SK-N-SH (cell line): ENCODE results near the gene ACP6. TPM values are rescaled to one million over a fixed set of nuclear protein-coding genes. Genes with fewer than 3 reads are reported as not detected.

Experiments
- CTCF ChIA-PET: fragments of 300-600, 350-600 bp; formaldehyde crosslinking; extraction: SDS; loops from one replicate; lab custom pipeline; 2021; lab: Yijun Ruan, JAX
- POLR2A ChIA-PET: fragments of 350-600 bp; sonication (Branson Sonifier 250); formaldehyde crosslinking; extraction: SDS; loops from one replicate; lab custom pipeline; 2020; ENCODE audit warnings: antibody characterized with exemption, inconsistent platforms; lab: Yijun Ruan, JAX
- DNase-seq: peaks from one replicate; pipeline ENCODE4 v3.0.0; 2012
- H2AFZ ChIP-seq: fragments of 200-600 bp; sonication (generic); 2 replicates; pipeline ENCODE4 v1.8.1; 2016; ENCODE audit warnings: antibody characterized with exemption, mild to moderate bottlenecking, low read depth
- H3F3A ChIP-seq: fragments of 200-600 bp; sonication (generic); replicated peaks from 2 replicates; pipeline ENCODE3; 2016; ENCODE audit warnings: antibody characterized with exemption, mild to moderate bottlenecking; ENCODE audit not compliant: insufficient read depth
- H3K27ac ChIP-seq, 2 experiments: fragments of 200-500 bp in 1 of 2; fragments of 200-600 bp in 1 of 2; sonication (Bioruptor generic) in 1 of 2; sonication (generic), shearing (Covaris generic) in 1 of 2; 2 replicates each; pipeline versions ENCODE4 v1.5.1 to v1.6.1; 2014 to 2016; ENCODE audit warnings: low read depth in 2 of 2, inconsistent platforms in 1 of 2, low read length in 1 of 2, mild to moderate bottlenecking in 1 of 2, mixed read lengths in 1 of 2
- H3K27me3 ChIP-seq: fragments of 200-600 bp; sonication (generic), shearing (Covaris generic); 2 replicates; pipeline ENCODE4 v1.6.1; 2016; ENCODE audit warnings: mixed run types; ENCODE audit not compliant: insufficient read depth
- H3K36me3 ChIP-seq, 2 experiments: fragments of 200-500 bp in 1 of 2; fragments of 200-600 bp in 1 of 2; sonication (Bioruptor generic) in 1 of 2; sonication (generic) in 1 of 2; replicated peaks in 1 of 2; 2 replicates each; pipeline versions ENCODE3 to v1.5.1; 2014 to 2016; ENCODE audit warnings: low read length in 1 of 2, mild to moderate bottlenecking in 1 of 2; ENCODE audit not compliant: insufficient read depth in 2 of 2, control insufficient read depth in 1 of 2
- H3K4me1 ChIP-seq, 2 experiments: fragments of 200-500 bp in 1 of 2; fragments of 200-600 bp in 1 of 2; sonication (Bioruptor generic) in 1 of 2; sonication (generic), shearing (Covaris generic) in 1 of 2; 2 replicates each; pipeline versions ENCODE4 v1.5.1 to v1.6.1; 2014 to 2016; ENCODE audit warnings: low read depth in 1 of 2, low read length in 1 of 2, mixed run types in 1 of 2; ENCODE audit not compliant: insufficient read depth in 2 of 2, control insufficient read depth in 1 of 2
- H3K4me2 ChIP-seq: fragments of 200-600 bp; sonication (generic), shearing (Covaris generic); 2 replicates; pipeline ENCODE4 v1.6.1; 2017; ENCODE audit warnings: mixed run types
- H3K4me3 ChIP-seq, 2 experiments: fragments of 200-500 bp in 1 of 2; fragments of 200-600 bp in 1 of 2; sonication (Bioruptor generic) in 1 of 2; sonication (generic), shearing (Covaris generic) in 1 of 2; 2 replicates each; pipeline versions ENCODE4 v1.5.1 to v1.8.1; 2014 to 2016; ENCODE audit warnings: low read depth in 2 of 2, inconsistent platforms in 1 of 2, low read length in 1 of 2, mild to moderate bottlenecking in 1 of 2, mixed read lengths in 1 of 2, moderate library complexity in 1 of 2
- H3K79me2 ChIP-seq: fragments of 200-600 bp; sonication (generic); 2 replicates; pipeline ENCODE4 v1.8.1; 2017; ENCODE audit warnings: mild to moderate bottlenecking; ENCODE audit not compliant: insufficient read depth
- H3K9ac ChIP-seq: fragments of 200-600 bp; sonication (generic); 2 replicates; pipeline ENCODE4 v1.6.1; 2017; ENCODE audit warnings: mixed run types
- H3K9me2 ChIP-seq: fragments of 200-600 bp; sonication (generic); 2 replicates; pipeline ENCODE4 v1.6.1; 2017; ENCODE audit warnings: mixed run types
- H3K9me3 ChIP-seq: fragments of 200-600 bp; sonication (generic); 2 replicates; pipeline ENCODE4 v1.6.1; 2017; ENCODE audit warnings: mixed run types, mild to moderate bottlenecking, moderate library complexity
- H4K20me1 ChIP-seq: fragments of 200-600 bp; sonication (generic); 2 replicates; pipeline ENCODE4 v1.6.1; 2017; ENCODE audit warnings: mild to moderate bottlenecking, mixed run types; ENCODE audit not compliant: insufficient read depth
- CHD2 ChIP-seq: fragments of 150-350 bp; IDR thresholded peaks from 2 replicates; pipeline ENCODE4 v1.6.1; 2018; ENCODE audit warnings: low read length; ENCODE audit not compliant: partially characterized antibody
- CTCF ChIP-seq: fragments of 200-600 bp; sonication (generic); IDR thresholded peaks from 2 replicates; pipeline ENCODE4 v1.6.1; 2017; ENCODE audit warnings: antibody characterized with exemption, mild to moderate bottlenecking, moderate library complexity
- ELF1 ChIP-seq: IDR thresholded peaks from 2 replicates; pipeline ENCODE4 v1.4.0; 2012
- EZH2phosphoT487 ChIP-seq: fragments of 200-600 bp; sonication (generic); IDR thresholded peaks from 2 replicates; pipeline ENCODE4 v1.6.1; 2017; ENCODE audit warnings: low read depth, mixed run types, mild to moderate bottlenecking, antibody characterized with exemption, moderate library complexity, borderline replicate concordance
- FOSL2 ChIP-seq: IDR thresholded peaks from 2 replicates; pipeline ENCODE4 v1.4.0; 2012; ENCODE audit warnings: low read depth, mild to moderate bottlenecking, moderate library complexity, borderline replicate concordance
- FOXM1 ChIP-seq: IDR thresholded peaks from 2 replicates; pipeline ENCODE4 v1.4.0; 2012; ENCODE audit warnings: low read depth, mild to moderate bottlenecking
- GABPA ChIP-seq: IDR thresholded peaks from 2 replicates; pipeline ENCODE4 v1.4.0; 2012; ENCODE audit warnings: low read depth, mild to moderate bottlenecking
- IRF3 ChIP-seq: fragments of 150-350 bp; IDR thresholded peaks from 2 replicates; pipeline ENCODE4 v1.6.1; 2016; ENCODE audit warnings: mild to moderate bottlenecking, low read depth, low read length
- JUND ChIP-seq: IDR thresholded peaks from 2 replicates; pipeline ENCODE4 v1.4.0; 2012
- MAX ChIP-seq: IDR thresholded peaks from 2 replicates; pipeline ENCODE4 v1.4.0; 2012; ENCODE audit warnings: low read depth
- MEF2A ChIP-seq: IDR thresholded peaks from 2 replicates; pipeline ENCODE4 v1.4.0; 2012; ENCODE audit warnings: low read depth, borderline replicate concordance
- NFIC ChIP-seq: IDR thresholded peaks from 2 replicates; pipeline ENCODE4 v1.4.0; 2012; ENCODE audit warnings: borderline replicate concordance
- NRF1 ChIP-seq: IDR thresholded peaks from 2 replicates; pipeline ENCODE4 v1.6.1; 2012; ENCODE audit warnings: low read depth, mild to moderate bottlenecking, low read length
- POLR2AphosphoS5 ChIP-seq: IDR thresholded peaks from 2 replicates; pipeline ENCODE4 v1.6.1; 2012; ENCODE audit warnings: low read depth, low read length
- RAD21 ChIP-seq: IDR thresholded peaks from 2 replicates; pipeline ENCODE4 v1.6.1; 2012; ENCODE audit warnings: mild to moderate bottlenecking, low read length
- RCOR1 ChIP-seq: fragments of 150-350 bp; IDR thresholded peaks from 2 replicates; pipeline ENCODE4 v1.6.1; 2017; ENCODE audit warnings: antibody characterized with exemption, low read length
- RXRA ChIP-seq: IDR thresholded peaks from 2 replicates; pipeline ENCODE4 v1.4.0; 2012; ENCODE audit warnings: low read depth, mild to moderate bottlenecking, borderline replicate concordance
- TAF1 ChIP-seq: IDR thresholded peaks from 2 replicates; pipeline ENCODE4 v1.6.1; 2012; ENCODE audit warnings: low read depth, mild to moderate bottlenecking, low read length, moderate library complexity, borderline replicate concordance
- TEAD4 ChIP-seq: IDR thresholded peaks from 2 replicates; pipeline ENCODE4 v1.4.0; 2012; ENCODE audit warnings: mild to moderate bottlenecking, borderline replicate concordance; ENCODE audit not compliant: insufficient read depth
- USF2 ChIP-seq: fragments of 150-350 bp; IDR thresholded peaks from 2 replicates; pipeline ENCODE4 v1.6.1; 2017; ENCODE audit warnings: antibody characterized with exemption, low read length, low read depth, borderline replicate concordance
- YY1 ChIP-seq: IDR thresholded peaks from 2 replicates; pipeline ENCODE4 v1.4.0; 2012; ENCODE audit warnings: low read depth, mild to moderate bottlenecking
- WGBS: methylation state at CpG from one replicate; pipeline ENCODE4 v1.1.6; 2017; ENCODE audit warnings: low lambda C conversion rate; 5-methylcytosine and 5-hydroxymethylcytosine counted together
- polyA plus RNA-seq, 3 experiments: library from polyadenylated mRNA; depleted of rRNA; stranded (reverse); fragments of >200 nt; gene quantifications; 2 replicates each; pipeline ENCODE4 v1.2.3, GENCODE V29; 2012
- TF ChIP-seq, protein P1 (sequence below): IDR thresholded peaks from 2 replicates; pipeline ENCODE4 v1.4.0; 2012; ENCODE audit warnings: low read depth, borderline replicate concordance

Gene ACP6
- polyA plus RNA-seq, 1 of the 3 experiments (the other 2 are of a cell fraction) = 10.9 TPM

DNA sequence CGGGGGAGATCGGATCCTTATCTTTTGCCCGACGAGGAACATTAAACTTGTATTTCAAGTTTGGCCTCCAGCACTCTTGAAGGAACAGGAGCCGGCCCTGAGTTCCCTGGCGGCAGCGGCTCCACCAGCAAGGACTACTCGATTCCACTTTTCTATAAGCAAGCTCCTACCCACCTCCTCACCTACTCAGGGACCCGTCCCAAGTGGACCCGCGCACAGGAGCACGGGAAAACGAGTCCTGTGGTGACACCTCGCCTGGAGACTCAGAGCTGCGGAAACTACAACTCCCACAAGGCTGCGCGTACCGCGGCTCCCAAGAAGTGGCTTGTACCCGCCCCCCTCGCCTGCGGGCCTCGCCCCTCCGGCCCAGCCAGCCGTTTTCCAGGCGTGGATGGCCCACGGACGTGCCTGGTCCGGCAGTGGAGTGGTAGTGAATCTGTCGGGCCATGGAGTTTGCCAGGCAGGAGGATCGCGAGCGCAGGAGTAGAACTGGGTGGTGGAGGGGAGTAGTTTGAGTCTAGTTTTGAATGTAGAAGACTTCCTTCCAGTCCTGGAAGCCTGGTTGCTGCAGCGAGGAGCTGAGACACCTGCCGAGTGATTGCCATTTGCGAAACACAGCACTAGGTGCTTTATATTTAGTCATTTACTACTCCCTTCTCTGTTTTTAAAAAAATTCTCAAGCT is at the start of gene ACP6 (continued):
- TF ChIP-seq USF2 (no peak), ELF1 (no peak), IRF3 (no peak), POLR2AphosphoS5 (peak; percentile 72; the same call in 1 of the 2 replicates), MEF2A (no peak), YY1 (no peak; the same call in 1 of the 2 replicates), GABPA (no peak), NRF1 (0 out of 2 replicates have a peak, but pooled peaks have one; percentile 6), FOSL2 (no peak)
- TF ChIP-seq, protein P1, sequence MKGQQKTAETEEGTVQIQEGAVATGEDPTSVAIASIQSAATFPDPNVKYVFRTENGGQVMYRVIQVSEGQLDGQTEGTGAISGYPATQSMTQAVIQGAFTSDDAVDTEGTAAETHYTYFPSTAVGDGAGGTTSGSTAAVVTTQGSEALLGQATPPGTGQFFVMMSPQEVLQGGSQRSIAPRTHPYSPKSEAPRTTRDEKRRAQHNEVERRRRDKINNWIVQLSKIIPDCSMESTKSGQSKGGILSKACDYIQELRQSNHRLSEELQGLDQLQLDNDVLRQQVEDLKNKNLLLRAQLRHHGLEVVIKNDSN = no peak

DNA sequence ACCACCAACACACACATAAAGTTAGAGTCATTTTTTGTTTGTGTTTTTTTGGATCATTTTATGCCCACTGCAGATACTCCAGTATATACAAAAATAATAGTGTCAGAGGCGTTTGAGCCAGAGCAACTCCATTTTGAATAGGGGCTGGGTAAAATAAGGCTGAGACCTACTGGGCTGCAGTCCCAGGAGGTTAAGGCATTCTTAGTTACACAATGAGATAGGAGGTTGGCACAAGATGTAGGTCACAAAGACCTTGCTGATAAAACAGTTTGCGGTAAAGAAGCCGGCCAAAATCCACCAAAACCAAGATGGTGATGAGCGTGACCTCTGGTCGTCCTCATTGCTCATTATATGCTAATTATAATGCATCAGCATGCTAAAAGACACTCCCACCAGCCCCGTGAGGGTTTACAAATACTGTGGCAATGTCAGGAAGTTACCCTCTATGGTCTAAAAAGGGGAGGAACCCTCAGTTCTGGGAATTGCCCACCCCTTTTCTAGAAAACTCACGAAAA is 49.4 kb upstream of the ACP6 start:
- Histone ChIP-seq H3K4me3 (no peak overlapping the region), H3K9me3 (no peaks in the 10 kb centered on the region), H3K4me1 (no peaks in the 10 kb centered on the region), H3K4me2 (no peak overlapping the region), H3K79me2 (no peaks in the 10 kb centered on the region), H3K27ac (no peak overlapping the region), H3K27me3 (peaks cover 6% of the 10 kb centered on the region), H3K9ac (no peak overlapping the region), H3F3A (no peaks in the 10 kb centered on the region), H3K36me3 (no peaks in the 10 kb centered on the region), H3K9me2 (no peaks in the 10 kb centered on the region), H2AFZ (no peak overlapping the region), H4K20me1 (no peaks in the 10 kb centered on the region)
- TF ChIP-seq RAD21 = no peak
- no peak for TF ChIP-seq RCOR1
- TF ChIP-seq MAX = no peak
- TF ChIP-seq CHD2 = no peak
- no peak for TF ChIP-seq JUND
- TF ChIP-seq, protein P1 = no peak
- no peak for TF ChIP-seq RXRA
- TF ChIP-seq FOSL2 = no peak
- no peak for TF ChIP-seq TEAD4
- no peak for TF ChIP-seq POLR2AphosphoS5
- TF ChIP-seq USF2 = no peak
- TF ChIP-seq CTCF = no peak
- no peak for TF ChIP-seq NFIC
- no peak for TF ChIP-seq EZH2phosphoT487
- no peak for TF ChIP-seq NRF1
- no peak for TF ChIP-seq FOXM1
- TF ChIP-seq TAF1 = no peak
- TF ChIP-seq IRF3 = no peak
- CTCF ChIA-PET = interaction anchor here (1.2 to 1.6 kb wide), 2 partner anchors 18 to 173 kb away, joined by 3 to 7 read pairs; no protein-coding TSS in a partner anchor
- POLR2A ChIA-PET = no interaction called here
- DNase-seq = no peak
- WGBS = 32% methylated on average over 7 of the region's 7 CpGs
